AG04449 (cell line): ENCODE measurements around the gene PRELID1.

Experiments
- CTCF ChIA-PET: fragments of 350-600 bp; formaldehyde crosslinking; extraction: SDS; loops from one replicate; lab custom pipeline; 2021; ENCODE audit warnings: antibody characterized with exemption; lab: Yijun Ruan, JAX
- POLR2A ChIA-PET: fragments of 400-600, 350-600 bp; formaldehyde crosslinking; extraction: SDS; loops from one replicate; lab custom pipeline; 2020; ENCODE audit warnings: antibody characterized with exemption, inconsistent platforms; lab: Yijun Ruan, JAX
- DNase-seq: peaks from one replicate; pipeline ENCODE4 v3.0.0-alpha.2; 2010; ENCODE audit warnings: low read depth, low spot score
- H3K4me3 ChIP-seq: 2 replicates; pipeline ENCODE4 v1.5.1; 2011; ENCODE audit warnings: low read depth, mild to moderate bottlenecking, control low read depth, low read length
- TF ChIP-seq, protein P1 (sequence below): IDR thresholded peaks from one replicate; pipeline ENCODE4 v1.5.1; 2011; ENCODE audit warnings: mild to moderate bottlenecking, moderate library complexity, low read length, control low read depth, inconsistent platforms; ENCODE audit not compliant: insufficient read depth; ENCODE audit errors: missing control alignments

The PRELID1 gene

GRCh38 chr5:177334781-177335700 lies 31.4 kb downstream of the PRELID1 start:
- ChIA-PET CTCF (interaction anchor here (0.6 to 2.1 kb wide), 9 partner anchors 10 to 221 kb away, joined by 3 to 9 read pairs (median 3); no protein-coding TSS in a partner anchor), POLR2A (no interaction called here)
- no peak for DNase-seq
- H3K4me3 ChIP-seq, result no peak overlapping the region
- TF ChIP-seq, protein P1, sequence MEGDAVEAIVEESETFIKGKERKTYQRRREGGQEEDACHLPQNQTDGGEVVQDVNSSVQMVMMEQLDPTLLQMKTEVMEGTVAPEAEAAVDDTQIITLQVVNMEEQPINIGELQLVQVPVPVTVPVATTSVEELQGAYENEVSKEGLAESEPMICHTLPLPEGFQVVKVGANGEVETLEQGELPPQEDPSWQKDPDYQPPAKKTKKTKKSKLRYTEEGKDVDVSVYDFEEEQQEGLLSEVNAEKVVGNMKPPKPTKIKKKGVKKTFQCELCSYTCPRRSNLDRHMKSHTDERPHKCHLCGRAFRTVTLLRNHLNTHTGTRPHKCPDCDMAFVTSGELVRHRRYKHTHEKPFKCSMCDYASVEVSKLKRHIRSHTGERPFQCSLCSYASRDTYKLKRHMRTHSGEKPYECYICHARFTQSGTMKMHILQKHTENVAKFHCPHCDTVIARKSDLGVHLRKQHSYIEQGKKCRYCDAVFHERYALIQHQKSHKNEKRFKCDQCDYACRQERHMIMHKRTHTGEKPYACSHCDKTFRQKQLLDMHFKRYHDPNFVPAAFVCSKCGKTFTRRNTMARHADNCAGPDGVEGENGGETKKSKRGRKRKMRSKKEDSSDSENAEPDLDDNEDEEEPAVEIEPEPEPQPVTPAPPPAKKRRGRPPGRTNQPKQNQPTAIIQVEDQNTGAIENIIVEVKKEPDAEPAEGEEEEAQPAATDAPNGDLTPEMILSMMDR, result no peak

DNA sequence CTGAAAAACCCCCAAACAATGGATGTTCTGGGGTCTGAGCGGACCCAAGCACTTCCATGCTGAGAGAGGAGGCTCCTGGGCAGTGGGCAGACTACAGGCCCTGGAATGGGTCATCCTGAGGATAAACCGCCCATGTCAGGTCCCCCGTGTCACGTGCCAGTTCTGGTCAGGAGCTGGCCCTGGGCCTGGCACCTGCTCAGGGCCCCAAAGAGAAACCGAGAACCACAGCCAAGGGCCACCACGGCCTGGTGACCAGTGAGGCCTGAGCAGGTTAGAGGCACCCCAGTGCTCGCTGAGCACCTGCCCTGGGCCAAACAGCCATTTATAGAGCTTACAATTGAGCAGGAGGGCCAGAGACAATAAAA lies 32.1 kb downstream of the PRELID1 start:
- POLR2A ChIA-PET, result no interaction called here
- no peak for DNase-seq

GRCh38 chr5:177336112-177336511 lies 32.5 kb downstream of the PRELID1 start:
- DNase-seq, result no peak
- TF ChIP-seq, protein P1, result peak; percentile 49
- ChIA-PET POLR2A (no interaction called here), CTCF (interaction anchor here (1.0 to 1.5 kb wide), 7 partner anchors 9 to 225 kb away, joined by 3 to 5 read pairs (median 4); no protein-coding TSS in a partner anchor)
- no peak overlapping the region for H3K4me3 ChIP-seq

More for the DNA sequence above, 32.1 kb downstream of the PRELID1 start:
- CTCF ChIA-PET, result interaction anchor here (1.0 to 1.5 kb wide), 6 partner anchors 9 to 224 kb away, joined by 3 to 5 read pairs (median 4); no protein-coding TSS in a partner anchor
- no peak overlapping the region for H3K4me3 ChIP-seq
- TF ChIP-seq, protein P1, result no peak

GRCh38 chr5:177336603-177337494 lies 33.2 kb downstream of the PRELID1 start:
- H3K4me3 ChIP-seq, result no peak overlapping the region
- POLR2A ChIA-PET, result interaction anchor here (0.6 to 0.8 kb wide), 2 partner anchors 12 to 14 kb away, joined by 3 to 4 read pairs; no protein-coding TSS in a partner anchor
- TF ChIP-seq, protein P1, result no peak
- DNase-seq, result no peak
- CTCF ChIA-PET, result interaction anchor here (1.0 to 1.7 kb wide), 7 partner anchors 8 to 225 kb away, joined by 3 to 5 read pairs (median 4); no protein-coding TSS in a partner anchor

DNA sequence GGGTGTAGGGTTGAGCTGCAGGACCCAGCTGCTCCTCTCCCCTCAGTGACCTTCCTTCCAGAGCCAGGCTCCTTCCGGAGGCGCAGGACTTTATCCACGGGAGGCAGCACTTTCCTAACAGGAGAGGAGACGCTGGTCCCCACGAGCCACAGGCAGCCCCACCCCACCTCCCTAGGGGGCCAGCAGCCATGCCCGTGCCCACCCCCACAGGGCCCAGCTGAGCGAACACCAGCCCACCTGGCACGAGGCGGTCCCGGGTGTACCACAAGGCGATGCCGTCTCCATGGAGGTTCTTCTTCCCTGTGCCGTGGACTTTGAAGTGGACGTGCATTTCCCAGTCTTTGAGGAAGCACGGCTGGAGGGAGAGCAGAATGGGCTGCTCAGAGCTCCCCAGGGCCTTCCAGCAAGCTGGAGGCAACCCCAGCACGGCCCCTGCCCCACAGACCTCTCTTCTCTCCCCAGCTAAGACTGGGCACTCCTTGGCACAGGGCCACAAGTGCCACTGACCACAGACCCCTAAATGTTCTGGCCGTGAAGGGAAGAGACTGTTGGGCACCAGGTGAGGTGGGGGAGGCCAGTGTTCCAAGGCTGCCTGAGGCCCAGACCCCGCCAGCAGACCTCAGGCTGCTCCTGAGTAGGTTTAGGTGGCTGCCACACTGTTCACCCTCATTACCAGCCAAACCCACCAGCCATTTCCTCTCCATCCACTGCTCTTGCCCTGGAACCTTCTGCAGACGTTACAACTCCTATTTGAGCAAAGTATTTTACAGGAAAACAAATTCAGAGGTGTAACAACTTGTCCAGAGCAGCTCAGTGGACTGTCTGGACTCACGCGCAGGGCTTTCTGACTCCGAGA lies 34.9 kb downstream of the PRELID1 start:
- TF ChIP-seq, protein P1, result no peak
- ChIA-PET CTCF (interaction anchor here (0.9 to 1.7 kb wide), 4 partner anchors 11 to 28 kb away, joined by 3 to 5 read pairs (median 4); no protein-coding TSS in a partner anchor), POLR2A (no interaction called here)

More for the DNA sequence above, 34.9 kb downstream of the PRELID1 start:
- H3K4me3 ChIP-seq, result no peak overlapping the region
- DNase-seq, result no peak
